HCEC 1CT (cell line): ENCODE measurements around the gene FRMD4A.
"Not testable (repeated sequence)": the region's sequence is repeated elsewhere in the genome, so short reads cannot be mapped to it uniquely, and the experiment has no call there.

Source experiments
- DNase-seq: peaks from one replicate; pipeline ENCODE4 v3.0.0-alpha.2; 2017

FRMD4A gene

DNA sequence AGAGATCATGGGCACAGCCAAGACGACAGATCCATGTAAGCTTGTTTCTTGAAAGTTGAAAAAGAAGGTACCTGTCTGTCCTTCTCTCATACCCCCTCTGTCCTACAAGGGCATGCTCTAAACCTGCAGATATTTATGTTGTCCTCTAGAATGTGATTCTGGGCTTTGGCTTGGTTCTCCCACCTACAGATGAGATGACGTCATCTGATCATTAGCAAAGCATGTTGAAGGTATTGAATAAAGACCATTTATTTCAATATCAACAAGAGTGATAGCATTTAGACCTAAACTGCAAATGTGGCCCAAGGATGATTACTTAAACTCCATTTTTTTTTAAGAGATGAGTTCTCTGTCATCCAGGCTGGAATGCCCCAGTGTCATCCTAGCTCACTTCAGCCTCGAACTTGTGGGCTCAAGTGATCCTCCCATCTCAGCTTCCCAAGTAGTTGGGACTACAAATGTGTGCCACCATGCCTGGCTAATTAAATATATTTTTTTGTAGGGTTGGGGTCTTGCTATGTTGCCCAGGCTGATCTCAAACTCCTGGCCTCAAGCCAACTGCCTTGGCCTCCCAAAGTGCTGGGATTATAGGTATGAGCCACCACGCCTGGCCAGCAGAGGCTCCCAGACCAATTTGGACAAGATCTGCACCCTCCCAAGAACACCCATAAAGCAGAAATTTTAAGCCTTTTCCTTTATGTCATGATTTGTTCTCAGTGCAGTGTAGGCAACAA is 559.8 kb downstream of the FRMD4A start:
- DNase-seq = no peak

GRCh38 chr10:13769946-13770345 is 560.8 kb downstream of the FRMD4A start:
- no peak for DNase-seq

DNA sequence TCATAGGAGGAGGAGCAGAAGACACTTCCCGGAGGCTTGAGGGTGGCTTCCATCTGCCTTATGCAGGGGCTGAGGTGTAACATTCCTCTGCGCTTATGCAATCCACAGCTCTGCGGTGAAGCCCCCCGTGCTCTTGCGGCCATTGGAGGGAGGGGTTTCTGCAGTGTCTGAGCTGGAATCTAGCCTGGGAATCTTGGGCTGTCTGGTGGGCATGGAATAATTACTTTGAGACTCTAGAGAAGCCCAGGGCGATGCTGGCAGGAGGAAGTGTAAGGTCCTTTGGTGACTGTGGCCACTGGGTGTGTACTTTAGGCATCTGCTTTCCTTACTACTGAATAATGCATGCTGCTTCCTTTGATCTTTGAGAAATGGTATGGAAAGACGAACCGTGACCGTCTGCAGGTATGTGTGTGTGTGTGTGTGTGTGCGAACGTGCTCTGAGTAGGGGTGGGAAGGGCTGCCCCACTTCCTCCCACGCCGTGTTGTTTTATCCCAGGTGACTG is 563.0 kb downstream of the FRMD4A start:
- no peak for DNase-seq

DNA sequence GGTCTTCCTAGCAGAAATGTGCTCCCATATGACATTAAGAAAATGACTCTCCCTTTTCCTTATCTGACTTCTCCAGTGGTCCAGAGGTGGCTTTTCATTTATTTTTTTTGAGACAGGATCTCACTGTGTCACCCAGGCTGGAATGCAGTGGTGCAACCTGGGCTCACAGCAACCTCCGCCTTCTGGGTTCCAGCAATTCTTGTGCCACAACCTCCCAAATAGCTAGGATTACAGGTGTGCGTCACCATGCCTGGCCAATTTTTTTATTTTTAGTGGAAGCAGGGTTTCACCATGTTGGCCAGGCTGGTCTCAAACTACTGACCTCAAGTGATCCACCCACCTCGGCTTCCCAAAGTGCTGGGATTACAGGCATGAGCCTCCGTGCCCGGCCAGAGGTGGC is 563.6 kb downstream of the FRMD4A start:
- DNase-seq = not testable (repeated sequence)

- DNase-seq = no peak
Observed at GRCh38 chr10:13765641-13766341, 564.9 kb downstream of the FRMD4A start.

DNA sequence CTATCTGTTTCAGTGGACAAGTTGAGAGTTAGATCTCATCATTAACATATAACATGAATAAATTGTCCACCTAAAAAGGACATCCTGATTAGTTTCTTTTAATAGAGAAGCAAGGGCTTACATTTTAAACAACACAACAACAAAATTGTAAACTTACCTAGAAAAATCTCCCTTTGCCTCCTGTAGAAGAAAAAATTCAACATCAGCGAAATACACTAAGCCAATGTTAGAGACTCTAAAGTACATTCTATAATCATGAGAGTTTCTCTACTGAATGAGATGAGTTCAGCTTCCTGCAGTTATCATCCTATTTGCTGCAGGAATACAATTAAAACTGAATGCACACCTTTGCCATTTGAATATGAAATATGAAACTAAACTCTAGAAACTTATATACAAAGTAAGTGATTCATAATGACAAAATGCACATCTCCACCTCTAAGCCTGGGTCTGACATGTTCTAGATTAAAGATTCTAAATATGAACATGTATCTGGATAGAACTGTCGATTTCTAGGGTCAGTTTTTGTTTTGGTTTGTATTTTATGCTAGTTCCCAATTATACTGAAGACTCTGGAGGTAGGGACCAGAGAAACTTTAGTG is 569.1 kb downstream of the FRMD4A start:
- no peak for DNase-seq

- no peak for DNase-seq
Observed at GRCh38 chr10:13759168-13759567, 571.6 kb downstream of the FRMD4A start.

DNA sequence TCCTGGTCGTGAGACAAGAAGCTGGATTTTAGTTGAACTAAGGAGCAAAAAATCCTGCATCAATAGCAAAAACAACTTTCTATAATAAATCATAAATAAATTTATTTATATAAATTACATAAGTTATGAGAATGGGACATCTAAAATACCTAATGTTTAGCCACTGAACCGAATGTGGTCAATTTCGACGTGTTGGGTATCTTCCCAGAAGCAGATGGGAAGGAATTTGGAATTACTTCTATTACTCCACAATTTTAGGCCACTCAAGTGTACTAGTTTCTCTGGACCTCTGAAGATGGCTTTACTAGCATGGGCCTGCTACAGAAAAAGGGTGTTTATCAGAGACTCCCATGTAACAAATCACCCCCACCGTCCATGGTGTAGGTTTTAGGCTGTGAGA is 572.0 kb downstream of the FRMD4A start:
- DNase-seq = no peak

- no peak for DNase-seq
Observed at GRCh38 chr10:13758312-13758711, 572.4 kb downstream of the FRMD4A start.

DNA sequence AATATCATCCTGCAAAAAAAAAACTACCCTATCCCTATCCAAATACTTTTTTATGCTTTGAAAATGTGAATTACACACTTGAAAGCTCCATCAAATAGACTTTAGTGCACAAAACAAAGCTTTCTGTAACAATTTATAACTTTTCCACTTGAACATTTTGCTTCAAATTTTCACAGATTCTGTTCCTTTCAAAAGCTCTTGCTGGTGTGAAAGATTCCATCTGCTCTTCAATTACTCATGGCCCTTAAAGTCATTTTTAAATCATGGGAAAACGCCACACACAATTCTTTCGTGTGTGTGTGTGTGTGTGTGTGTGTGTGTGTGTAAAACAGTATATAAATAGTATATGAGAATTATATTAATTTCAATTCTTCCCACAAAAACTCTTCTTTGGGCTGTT is 576.4 kb downstream of the FRMD4A start:
- DNase-seq = no peak

DNA sequence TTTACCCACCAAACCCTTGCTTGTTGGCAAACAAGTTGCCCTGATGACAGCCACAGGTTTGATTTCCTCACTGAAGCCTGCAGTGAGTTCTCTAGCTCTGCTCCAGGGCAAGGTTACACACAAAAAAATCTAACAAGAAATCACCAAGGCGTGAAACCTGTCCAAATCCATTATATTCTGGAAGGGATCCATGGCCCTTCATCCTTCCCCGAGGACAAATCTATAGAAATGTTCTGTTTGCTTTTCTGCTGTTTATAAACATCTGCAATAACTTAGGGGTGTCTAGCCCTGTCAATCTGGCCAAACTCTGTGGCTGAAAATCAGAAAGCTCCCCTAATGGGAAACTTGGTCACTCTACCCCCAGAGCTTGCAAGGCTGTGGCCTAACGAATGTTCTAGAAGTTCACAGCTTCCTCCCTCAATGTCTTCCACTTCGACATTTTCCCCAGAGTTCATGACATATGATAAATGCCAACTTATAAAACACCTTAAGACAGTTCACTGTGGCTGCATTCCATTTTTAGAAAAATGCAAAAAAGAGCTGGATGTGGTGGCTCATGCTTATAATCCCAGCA is 579.4 kb downstream of the FRMD4A start:
- no peak for DNase-seq

DNA sequence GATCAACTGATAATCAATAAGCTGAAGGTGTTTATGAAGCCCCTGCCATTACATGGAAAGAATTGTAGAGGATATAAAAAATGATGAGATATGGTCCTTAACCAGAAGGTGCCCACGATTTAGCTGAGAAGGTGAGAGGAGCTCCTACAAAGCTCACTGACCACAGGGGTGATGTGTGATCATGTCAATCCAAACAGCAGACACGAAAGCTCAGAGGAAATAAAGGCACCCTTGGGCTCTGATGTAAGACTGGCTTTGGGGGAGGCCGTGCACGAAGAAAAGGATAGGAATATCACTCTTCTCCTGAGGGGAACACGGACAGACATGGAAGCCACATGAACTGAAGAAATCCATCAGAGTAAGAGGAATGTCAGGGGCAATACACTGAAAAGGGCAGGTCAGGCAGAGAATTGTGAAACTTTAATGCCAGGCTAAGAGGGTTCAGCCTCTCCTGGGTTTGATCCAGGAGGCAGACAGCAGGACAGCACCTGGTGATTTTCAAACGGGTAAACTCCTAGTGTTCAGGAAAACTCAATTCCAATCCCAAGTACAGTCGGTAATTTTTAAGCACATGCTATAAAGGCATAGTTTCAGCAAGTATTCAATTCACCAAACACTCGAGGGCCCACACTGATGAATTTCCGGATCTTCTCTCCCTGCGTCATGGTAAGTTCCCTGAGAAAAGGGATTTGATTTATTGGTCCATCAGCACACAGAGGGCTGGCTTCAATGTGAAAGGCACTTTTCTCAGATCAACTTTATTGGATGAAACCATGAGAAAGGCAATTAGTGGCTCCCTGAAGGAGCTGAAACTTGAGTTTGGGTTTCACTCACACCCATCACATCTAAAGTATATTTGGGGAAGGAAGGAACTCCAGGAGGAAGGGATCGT is 580.2 kb downstream of the FRMD4A start:
- no peak for DNase-seq

DNA sequence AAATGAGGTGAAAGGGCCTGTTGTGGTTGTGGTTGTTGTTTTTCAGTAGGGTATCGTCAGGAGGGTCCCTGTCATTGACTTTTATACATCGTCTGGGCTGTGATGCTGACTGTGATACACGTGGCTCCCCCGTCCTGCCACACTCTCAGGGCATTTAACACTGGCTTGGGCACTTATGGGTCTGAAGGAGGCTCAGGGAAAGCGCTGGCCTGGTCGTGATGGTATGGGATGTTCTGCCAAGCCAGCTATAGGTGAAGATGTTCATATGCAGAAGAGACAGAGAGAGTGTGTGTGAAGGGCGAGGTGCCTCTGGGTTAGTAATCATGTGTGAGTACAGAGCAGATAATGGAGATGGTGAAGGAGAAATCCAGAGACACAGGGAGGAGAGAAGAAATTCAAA is 585.5 kb downstream of the FRMD4A start:
- no peak for DNase-seq

- DNase-seq = no peak
Observed at GRCh38 chr10:13743963-13744362, 586.8 kb downstream of the FRMD4A start.

GRCh38 chr10:13743101-13743693 is 587.5 kb downstream of the FRMD4A start:
- DNase-seq = no peak

- DNase-seq = no peak
Observed at GRCh38 chr10:13741438-13741837, 589.3 kb downstream of the FRMD4A start.

DNA sequence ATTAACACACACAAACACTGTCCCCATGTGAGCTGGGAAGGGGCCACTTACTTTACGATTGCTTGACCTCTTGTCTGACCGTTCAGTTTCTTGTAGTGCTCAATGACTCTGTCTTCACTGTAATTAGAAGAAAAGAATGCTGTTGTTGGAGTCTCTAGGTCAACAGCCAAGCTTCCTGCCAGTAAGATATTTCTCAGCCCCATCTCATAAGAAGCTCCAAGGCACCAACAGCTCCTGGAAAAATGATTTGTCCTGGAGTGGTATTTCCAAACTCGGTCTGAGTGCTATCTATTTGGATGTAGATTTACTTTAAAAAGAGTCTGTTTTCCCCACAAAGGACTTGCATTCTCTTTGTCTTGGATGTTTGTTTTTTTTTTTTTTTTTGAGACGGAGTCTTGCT is 590.3 kb downstream of the FRMD4A start:
- DNase-seq = no peak

DNA sequence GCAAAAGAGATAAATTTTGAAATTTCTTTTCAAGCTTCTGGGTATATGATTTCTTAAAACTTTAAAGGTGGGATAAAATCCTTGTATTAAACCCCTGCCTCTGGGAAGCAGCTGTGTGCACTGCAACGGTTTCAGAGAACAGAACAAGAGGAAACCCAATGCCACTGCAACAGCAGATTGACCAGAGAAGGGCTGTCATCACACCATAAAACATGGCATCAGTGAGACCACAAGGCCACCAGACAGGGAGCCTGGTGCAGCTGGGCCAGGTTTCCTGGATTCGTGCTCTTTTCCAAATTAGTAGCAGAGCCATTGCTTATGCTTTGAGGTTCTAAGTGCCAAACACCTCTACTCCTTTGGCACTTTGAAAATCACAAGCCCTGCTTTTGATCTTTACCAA is 591.5 kb downstream of the FRMD4A start:
- no peak for DNase-seq

- DNase-seq = no peak
Observed at GRCh38 chr10:13736506-13736905, 594.2 kb downstream of the FRMD4A start.

DNA sequence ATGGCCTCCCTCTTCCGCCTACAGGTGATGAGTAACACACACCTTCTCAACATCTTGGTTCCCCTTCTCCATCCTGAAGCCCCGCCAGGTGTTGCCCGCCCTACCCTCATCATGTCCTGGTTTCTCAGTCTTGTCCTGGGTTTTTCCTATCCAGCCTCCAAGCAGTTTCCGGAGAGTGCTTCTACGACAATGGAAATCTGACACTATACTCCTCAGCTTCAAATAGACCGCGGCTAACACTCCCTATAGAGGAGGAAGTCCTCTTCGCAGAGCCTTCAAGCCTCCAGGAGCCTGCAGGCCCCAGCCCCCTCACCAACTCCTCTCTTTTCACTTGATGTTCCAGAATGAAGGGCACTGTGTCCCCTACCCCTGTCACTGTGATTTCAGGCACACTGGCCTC is 596.6 kb downstream of the FRMD4A start:
- DNase-seq = no peak

GRCh38 chr10:13733071-13733470 is 597.7 kb downstream of the FRMD4A start:
- no peak for DNase-seq

DNA sequence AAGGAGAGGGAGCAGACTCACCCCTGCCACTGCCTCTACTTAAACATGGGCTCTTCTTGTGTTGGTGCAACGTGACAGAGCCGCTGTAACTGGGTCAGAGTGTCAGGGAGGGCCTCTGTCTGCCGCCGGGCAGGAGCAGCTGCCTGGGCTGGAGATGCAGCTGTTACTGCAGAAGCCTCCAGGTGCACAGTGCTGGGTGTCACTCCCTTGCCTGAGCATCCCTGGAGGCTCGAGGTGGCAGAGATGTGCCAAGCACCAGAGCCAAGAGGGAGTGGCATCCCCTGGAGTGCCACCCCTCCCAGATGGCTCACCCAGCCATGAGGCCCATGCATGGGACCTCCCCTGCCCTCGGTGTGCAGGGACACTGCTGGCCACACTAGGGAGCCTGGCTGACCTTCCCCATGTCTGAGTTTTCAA is 598.3 kb downstream of the FRMD4A start:
- no peak for DNase-seq
